ENCODE results near the gene CDC42BPA.

The CDC42BPA gene

GRCh38 chr1:227077783-227078182, 240.5 kb downstream of the CDC42BPA start:
- DNase-seq (ENCODE audit: low read depth in 2 of 2): no peak
- no peak overlapping the region for H3K4me3 ChIP-seq (replicated peaks in 1 of 2; ENCODE audit: low read depth in 2 of 2, low read length in 2 of 2)
- TF ChIP-seq, protein P1, sequence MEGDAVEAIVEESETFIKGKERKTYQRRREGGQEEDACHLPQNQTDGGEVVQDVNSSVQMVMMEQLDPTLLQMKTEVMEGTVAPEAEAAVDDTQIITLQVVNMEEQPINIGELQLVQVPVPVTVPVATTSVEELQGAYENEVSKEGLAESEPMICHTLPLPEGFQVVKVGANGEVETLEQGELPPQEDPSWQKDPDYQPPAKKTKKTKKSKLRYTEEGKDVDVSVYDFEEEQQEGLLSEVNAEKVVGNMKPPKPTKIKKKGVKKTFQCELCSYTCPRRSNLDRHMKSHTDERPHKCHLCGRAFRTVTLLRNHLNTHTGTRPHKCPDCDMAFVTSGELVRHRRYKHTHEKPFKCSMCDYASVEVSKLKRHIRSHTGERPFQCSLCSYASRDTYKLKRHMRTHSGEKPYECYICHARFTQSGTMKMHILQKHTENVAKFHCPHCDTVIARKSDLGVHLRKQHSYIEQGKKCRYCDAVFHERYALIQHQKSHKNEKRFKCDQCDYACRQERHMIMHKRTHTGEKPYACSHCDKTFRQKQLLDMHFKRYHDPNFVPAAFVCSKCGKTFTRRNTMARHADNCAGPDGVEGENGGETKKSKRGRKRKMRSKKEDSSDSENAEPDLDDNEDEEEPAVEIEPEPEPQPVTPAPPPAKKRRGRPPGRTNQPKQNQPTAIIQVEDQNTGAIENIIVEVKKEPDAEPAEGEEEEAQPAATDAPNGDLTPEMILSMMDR (IDR thresholded peaks at IDR 0.05; ENCODE audit: low read depth, low read length): no peak

GRCh38 chr1:227073786-227074185, 244.5 kb downstream of the CDC42BPA start:
- TF ChIP-seq, protein P1 (IDR thresholded peaks at IDR 0.05; ENCODE audit: low read depth, low read length): no peak
- DNase-seq (ENCODE audit: low read depth in 2 of 2): no peak
- H3K4me3 ChIP-seq (replicated peaks in 1 of 2; ENCODE audit: low read depth in 2 of 2, low read length in 2 of 2): no peak overlapping the region

GRCh38 chr1:227072991-227073390, 245.3 kb downstream of the CDC42BPA start:
- TF ChIP-seq, protein P1 (IDR thresholded peaks at IDR 0.05; ENCODE audit: low read depth, low read length): no peak
- DNase-seq (ENCODE audit: low read depth in 2 of 2): peak; percentile 8 to 67
- H3K4me3 ChIP-seq (replicated peaks in 1 of 2; ENCODE audit: low read depth in 2 of 2, low read length in 2 of 2): no peak overlapping the region

DNA sequence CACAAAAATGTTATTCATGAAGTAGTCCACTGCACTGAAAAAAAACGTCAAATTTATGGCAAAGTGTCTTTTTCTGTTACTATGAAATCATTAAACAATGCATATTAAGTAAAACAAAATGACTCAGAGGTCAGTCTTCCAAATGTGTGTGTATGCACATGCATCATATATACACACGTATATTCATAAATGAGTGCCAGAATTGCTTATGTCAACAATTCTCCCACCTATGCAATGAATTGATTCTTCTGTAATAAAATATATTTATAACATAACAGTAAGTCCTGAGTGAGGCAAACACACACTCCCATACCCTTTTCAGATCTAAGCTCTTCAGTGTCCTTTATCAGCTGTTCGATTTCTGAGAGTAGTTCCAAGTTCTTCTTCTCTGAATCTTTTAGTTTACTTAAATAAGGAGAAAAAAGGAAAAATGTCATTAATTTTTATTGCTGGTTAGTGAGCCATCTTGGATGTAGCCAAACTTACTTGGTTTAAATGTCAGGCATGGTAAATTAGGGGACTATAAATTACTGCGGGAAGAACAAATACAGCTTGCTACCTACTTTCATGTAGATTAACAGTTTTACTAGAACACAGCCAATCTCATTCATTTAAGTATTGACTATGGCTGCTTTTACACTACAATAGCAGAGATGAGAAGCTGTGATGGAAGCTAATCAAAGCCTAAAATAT, 246.3 kb downstream of the CDC42BPA start:
- no peak overlapping the region for H3K4me3 ChIP-seq (replicated peaks in 1 of 2; ENCODE audit: low read depth in 2 of 2, low read length in 2 of 2)
- TF ChIP-seq, protein P1 (IDR thresholded peaks at IDR 0.05; ENCODE audit: low read depth, low read length): no peak
- no peak for DNase-seq (ENCODE audit: low read depth in 2 of 2)

- TF ChIP-seq, protein P1 (IDR thresholded peaks at IDR 0.05; ENCODE audit: low read depth, low read length): no peak
- H3K4me3 ChIP-seq (replicated peaks in 1 of 2; ENCODE audit: low read depth in 2 of 2, low read length in 2 of 2): no peak overlapping the region
- DNase-seq (ENCODE audit: low read depth in 2 of 2): no peak
These were observed 247.5 kb downstream of the CDC42BPA start for GRCh38 chr1:227070638-227071285.

DNA sequence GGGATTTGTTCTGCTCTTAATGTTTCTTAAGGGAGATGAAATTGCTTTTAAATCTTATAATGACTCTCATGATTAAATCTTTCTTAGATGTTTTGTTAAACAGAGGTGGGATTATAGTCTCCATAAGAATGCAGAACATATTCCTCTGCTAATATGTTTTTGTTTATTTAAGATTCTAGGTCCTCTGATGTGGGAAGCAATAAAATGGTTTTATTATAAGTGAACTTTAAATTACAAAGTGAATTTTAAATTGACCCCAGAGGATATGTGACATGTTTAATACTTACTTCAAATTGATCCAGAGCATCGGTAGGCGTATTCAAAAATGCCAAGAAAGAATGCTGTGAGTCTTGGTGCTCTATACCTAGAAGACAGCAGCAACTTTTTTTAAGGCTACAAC, 248.8 kb downstream of the CDC42BPA start:
- H3K4me3 ChIP-seq (replicated peaks in 1 of 2; ENCODE audit: low read depth in 2 of 2, low read length in 2 of 2): no peak overlapping the region

More for the DNA sequence above, 248.8 kb downstream of the CDC42BPA start:
- TF ChIP-seq, protein P1 (IDR thresholded peaks at IDR 0.05; ENCODE audit: low read depth, low read length): no peak
- DNase-seq (ENCODE audit: low read depth in 2 of 2): no peak

All from cardiac fibroblast (primary cell).